ENCODE results near the gene HDAC1. TPM values are rescaled to one million over a fixed set of nuclear protein-coding genes. Genes with fewer than 3 reads are reported as not detected.

HDAC1 gene
- total RNA-seq, 1 experiment from 2014 or later, result 186 TPM

DNA sequence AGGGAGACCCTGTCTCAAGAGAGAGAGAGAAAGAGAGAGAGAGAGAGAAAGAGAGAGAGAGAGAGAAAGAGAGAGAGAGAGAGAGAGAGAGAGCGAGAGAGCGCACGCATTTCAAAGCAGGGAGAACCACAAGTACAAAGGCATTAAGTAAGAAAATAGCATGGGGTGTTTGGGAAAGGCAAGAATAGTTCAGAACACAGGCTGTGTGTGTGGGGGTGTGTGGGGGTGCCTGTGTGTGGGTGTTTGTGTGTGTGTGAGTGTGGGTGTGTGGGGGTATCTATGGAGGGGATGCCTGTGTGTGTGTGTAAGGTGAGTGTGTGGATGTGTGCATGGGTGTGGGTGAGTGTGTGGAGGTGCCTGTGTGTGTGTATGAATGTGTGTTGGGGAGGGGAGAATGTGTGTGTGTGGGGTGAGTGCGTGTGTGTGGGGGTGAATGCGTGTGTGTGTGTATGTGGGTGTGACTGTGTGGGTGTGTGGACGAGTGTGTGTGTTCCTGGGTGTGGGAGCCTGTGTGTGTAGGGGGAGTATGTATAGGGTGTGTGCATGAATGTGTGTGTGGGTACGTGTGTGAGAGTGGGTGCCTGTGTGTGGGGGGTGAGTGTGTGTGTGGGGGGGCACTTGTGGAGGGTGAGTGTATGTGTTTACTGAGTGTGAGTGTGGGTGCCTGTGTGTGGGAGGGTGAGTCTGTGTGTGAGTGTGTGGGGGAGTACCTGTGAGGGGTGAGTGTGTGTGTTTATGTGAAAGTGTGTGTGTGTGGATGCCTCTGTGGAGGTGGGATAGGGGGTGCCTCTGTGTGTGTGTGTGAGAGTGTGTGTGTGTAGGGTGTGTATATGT lies 19.1 kb upstream of the HDAC1 start:
- peak overlapping the region; percentile 32 for H3K4me3 Mint-ChIP-seq (ENCODE audit: low read depth, unreplicated experiment)
- H3K4me1 Mint-ChIP-seq (ENCODE audit: low read depth, unreplicated experiment), result peaks cover 20% of the 10 kb centered on the region
- no peak overlapping the region for H3K27ac Mint-ChIP-seq (ENCODE audit: unreplicated experiment)
- H3K36me3 Mint-ChIP-seq (ENCODE audit: insufficient read depth, unreplicated experiment), result peaks cover 5% of the 10 kb centered on the region
- peaks cover 29% of the 10 kb centered on the region for H3K27me3 Mint-ChIP-seq (ENCODE audit: unreplicated experiment)
- no peak for DNase-seq
- intact Hi-C loops (cut with micrococcal nuclease; ENCODE audit: unreplicated experiment), result no loop called here
- CTCF ChIA-PET, result interaction anchor here (0.7 to 0.8 kb wide), 2 partner anchors 242 to 613 kb away, joined by 5 to 8 read pairs; no protein-coding TSS in a partner anchor
- BruUV-seq (replicated peaks), result no TSS peak
- TF ChIP-seq, protein P1, sequence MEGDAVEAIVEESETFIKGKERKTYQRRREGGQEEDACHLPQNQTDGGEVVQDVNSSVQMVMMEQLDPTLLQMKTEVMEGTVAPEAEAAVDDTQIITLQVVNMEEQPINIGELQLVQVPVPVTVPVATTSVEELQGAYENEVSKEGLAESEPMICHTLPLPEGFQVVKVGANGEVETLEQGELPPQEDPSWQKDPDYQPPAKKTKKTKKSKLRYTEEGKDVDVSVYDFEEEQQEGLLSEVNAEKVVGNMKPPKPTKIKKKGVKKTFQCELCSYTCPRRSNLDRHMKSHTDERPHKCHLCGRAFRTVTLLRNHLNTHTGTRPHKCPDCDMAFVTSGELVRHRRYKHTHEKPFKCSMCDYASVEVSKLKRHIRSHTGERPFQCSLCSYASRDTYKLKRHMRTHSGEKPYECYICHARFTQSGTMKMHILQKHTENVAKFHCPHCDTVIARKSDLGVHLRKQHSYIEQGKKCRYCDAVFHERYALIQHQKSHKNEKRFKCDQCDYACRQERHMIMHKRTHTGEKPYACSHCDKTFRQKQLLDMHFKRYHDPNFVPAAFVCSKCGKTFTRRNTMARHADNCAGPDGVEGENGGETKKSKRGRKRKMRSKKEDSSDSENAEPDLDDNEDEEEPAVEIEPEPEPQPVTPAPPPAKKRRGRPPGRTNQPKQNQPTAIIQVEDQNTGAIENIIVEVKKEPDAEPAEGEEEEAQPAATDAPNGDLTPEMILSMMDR (IDR thresholded peaks at IDR 0.05; ENCODE audit: unreplicated experiment), result no peak
- no peaks in the 10 kb centered on the region for H3K9me3 Mint-ChIP-seq (ENCODE audit: low read depth, unreplicated experiment)

DNA sequence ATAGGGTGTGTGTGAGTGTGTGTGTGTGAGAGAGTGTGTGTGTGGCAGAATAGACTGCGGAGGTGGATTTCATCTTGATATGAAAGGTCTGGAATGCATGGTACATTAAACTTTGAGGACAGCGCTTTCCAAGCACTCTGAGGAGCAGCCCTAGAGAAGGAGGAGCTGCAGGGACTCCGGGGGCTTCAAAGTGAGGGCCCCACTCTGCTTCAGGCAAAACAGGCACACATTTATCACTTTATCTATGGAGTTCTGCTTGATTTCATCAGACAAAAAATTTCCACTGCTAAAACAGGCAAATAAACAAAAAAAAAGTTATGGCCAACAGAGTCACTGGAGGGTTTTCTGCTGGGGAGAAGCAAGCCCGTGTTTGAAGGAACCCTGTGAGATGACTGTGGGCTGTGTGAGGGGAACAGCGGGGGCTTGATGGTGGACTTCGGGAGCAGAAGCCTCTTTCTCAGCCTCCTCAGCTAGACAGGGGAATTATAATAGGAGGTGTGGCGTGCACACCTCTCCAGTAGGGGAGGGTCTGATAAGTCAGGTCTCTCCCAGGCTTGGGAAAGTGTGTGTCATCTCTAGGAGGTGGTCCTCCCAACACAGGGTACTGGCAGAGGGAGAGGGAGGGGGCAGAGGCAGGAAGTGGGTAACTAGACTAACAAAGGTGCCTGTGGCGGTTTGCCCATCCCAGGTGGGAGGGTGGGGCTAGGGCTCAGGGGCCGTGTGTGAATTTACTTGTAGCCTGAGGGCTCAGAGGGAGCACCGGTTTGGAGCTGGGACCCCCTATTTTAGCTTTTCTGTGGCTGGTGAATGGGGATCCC lies 18.3 kb upstream of the HDAC1 start:
- DNase-seq, result peak; percentile 70
- CTCF ChIA-PET, result interaction anchor here (0.8 kb wide), 1 partner anchor 9 kb away, joined by 5 read pairs; no protein-coding TSS in a partner anchor
- Mint-ChIP-seq H3K4me1 (ENCODE audit: low read depth, unreplicated experiment) (peaks cover 20% of the 10 kb centered on the region), H3K36me3 (ENCODE audit: insufficient read depth, unreplicated experiment) (peaks cover 5% of the 10 kb centered on the region), H3K27me3 (ENCODE audit: unreplicated experiment) (peaks cover 33% of the 10 kb centered on the region), H3K27ac (ENCODE audit: unreplicated experiment) (peak overlapping the region; percentile 84), H3K4me3 (ENCODE audit: low read depth, unreplicated experiment) (peak overlapping the region; percentile 32), H3K9me3 (ENCODE audit: low read depth, unreplicated experiment) (no peaks in the 10 kb centered on the region)
- BruUV-seq (replicated peaks), result no TSS peak
- TF ChIP-seq, protein P1 (IDR thresholded peaks at IDR 0.05; ENCODE audit: unreplicated experiment), result no peak
- intact Hi-C loops (cut with micrococcal nuclease; ENCODE audit: unreplicated experiment), result no loop called here

DNA sequence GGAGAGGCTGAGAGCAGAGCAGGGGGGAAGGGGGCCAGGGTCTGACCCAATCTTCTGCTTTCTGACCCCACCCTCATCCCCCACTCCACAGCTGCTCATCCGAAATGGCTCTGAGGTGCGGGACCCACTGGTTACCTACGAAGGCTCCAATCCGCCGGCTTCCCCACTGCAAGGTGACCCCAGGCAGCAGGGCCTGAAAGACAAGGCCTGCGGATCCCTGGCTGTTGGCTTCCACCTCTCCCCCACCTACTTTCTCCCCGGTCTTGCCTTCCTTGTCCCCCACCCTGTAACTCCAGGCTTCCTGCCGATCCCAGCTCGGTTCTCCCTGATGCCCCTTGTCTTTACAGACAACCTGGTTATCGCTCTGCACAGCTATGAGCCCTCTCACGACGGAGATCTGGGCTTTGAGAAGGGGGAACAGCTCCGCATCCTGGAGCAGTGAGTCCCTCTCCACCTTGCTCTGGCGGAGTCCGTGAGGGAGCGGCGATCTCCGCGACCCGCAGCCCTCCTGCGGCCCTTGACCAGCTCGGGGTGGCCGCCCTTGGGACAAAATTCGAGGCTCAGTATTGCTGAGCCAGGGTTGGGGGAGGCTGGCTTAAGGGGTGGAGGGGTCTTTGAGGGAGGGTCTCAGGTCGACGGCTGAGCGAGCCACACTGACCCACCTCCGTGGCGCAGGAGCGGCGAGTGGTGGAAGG lies 17.1 kb upstream of the HDAC1 start:
- TF ChIP-seq, protein P1 (IDR thresholded peaks at IDR 0.05; ENCODE audit: unreplicated experiment), result no peak
- intact Hi-C loops (cut with micrococcal nuclease; ENCODE audit: unreplicated experiment), result no loop called here
- H3K9me3 Mint-ChIP-seq (ENCODE audit: low read depth, unreplicated experiment), result no peaks in the 10 kb centered on the region
- no peak for DNase-seq
- peaks cover 5% of the 10 kb centered on the region for H3K36me3 Mint-ChIP-seq (ENCODE audit: insufficient read depth, unreplicated experiment)
- CTCF ChIA-PET, result interaction anchor here (0.8 kb wide), 1 partner anchor 10 kb away, joined by 5 read pairs; no protein-coding TSS in a partner anchor
- peaks cover 39% of the 10 kb centered on the region for H3K27me3 Mint-ChIP-seq (ENCODE audit: unreplicated experiment)
- no TSS peak for BruUV-seq (replicated peaks)
- H3K4me3 Mint-ChIP-seq (ENCODE audit: low read depth, unreplicated experiment), result no peak overlapping the region
- H3K27ac Mint-ChIP-seq (ENCODE audit: unreplicated experiment), result peak overlapping the region; percentile 84
- peaks cover 20% of the 10 kb centered on the region for H3K4me1 Mint-ChIP-seq (ENCODE audit: low read depth, unreplicated experiment)

DNA sequence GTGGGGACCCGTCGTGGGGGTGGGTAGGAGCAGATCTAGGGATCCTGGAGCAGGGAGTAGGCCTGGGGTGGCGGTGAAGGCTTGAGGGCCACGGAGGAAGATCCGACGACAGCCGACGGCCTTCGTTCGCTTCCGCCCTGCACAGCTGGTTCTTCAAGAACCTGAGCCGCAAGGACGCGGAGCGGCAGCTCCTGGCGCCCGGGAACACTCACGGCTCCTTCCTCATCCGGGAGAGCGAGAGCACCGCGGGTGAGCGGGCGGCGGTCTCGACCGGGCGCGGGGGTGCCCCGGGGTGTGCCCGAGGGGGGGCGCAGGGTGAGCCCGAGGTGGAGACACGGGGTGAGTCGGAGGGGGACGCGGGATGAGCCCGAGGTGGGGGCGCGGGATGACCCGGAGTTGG lies 16.5 kb upstream of the HDAC1 start:
- Mint-ChIP-seq H3K36me3 (ENCODE audit: insufficient read depth, unreplicated experiment) (peaks cover 5% of the 10 kb centered on the region), H3K9me3 (ENCODE audit: low read depth, unreplicated experiment) (no peaks in the 10 kb centered on the region), H3K4me3 (ENCODE audit: low read depth, unreplicated experiment) (no peak overlapping the region), H3K4me1 (ENCODE audit: low read depth, unreplicated experiment) (peaks cover 20% of the 10 kb centered on the region), H3K27me3 (ENCODE audit: unreplicated experiment) (peaks cover 39% of the 10 kb centered on the region), H3K27ac (ENCODE audit: unreplicated experiment) (no peak overlapping the region)
- CTCF ChIA-PET, result no interaction called here
- TF ChIP-seq, protein P1 (IDR thresholded peaks at IDR 0.05; ENCODE audit: unreplicated experiment), result no peak
- intact Hi-C loops (cut with micrococcal nuclease; ENCODE audit: unreplicated experiment), result no loop called here
- BruUV-seq (replicated peaks), result no TSS peak
- DNase-seq, result no peak
